Epidermal melanocyte (primary cell): ENCODE data around the gene ATG7.
A peak's percentile ranks its signal among the peaks of the same experiment; 100 is the strongest.

ENCODE experiments used
- DNase-seq: peaks from one replicate; pipeline ENCODE4 v3.0.0; 2011; ENCODE audit warnings: low spot score; ENCODE audit not compliant: insufficient read length

Gene ATG7, protein sequence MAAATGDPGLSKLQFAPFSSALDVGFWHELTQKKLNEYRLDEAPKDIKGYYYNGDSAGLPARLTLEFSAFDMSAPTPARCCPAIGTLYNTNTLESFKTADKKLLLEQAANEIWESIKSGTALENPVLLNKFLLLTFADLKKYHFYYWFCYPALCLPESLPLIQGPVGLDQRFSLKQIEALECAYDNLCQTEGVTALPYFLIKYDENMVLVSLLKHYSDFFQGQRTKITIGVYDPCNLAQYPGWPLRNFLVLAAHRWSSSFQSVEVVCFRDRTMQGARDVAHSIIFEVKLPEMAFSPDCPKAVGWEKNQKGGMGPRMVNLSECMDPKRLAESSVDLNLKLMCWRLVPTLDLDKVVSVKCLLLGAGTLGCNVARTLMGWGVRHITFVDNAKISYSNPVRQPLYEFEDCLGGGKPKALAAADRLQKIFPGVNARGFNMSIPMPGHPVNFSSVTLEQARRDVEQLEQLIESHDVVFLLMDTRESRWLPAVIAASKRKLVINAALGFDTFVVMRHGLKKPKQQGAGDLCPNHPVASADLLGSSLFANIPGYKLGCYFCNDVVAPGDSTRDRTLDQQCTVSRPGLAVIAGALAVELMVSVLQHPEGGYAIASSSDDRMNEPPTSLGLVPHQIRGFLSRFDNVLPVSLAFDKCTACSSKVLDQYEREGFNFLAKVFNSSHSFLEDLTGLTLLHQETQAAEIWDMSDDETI

DNA sequence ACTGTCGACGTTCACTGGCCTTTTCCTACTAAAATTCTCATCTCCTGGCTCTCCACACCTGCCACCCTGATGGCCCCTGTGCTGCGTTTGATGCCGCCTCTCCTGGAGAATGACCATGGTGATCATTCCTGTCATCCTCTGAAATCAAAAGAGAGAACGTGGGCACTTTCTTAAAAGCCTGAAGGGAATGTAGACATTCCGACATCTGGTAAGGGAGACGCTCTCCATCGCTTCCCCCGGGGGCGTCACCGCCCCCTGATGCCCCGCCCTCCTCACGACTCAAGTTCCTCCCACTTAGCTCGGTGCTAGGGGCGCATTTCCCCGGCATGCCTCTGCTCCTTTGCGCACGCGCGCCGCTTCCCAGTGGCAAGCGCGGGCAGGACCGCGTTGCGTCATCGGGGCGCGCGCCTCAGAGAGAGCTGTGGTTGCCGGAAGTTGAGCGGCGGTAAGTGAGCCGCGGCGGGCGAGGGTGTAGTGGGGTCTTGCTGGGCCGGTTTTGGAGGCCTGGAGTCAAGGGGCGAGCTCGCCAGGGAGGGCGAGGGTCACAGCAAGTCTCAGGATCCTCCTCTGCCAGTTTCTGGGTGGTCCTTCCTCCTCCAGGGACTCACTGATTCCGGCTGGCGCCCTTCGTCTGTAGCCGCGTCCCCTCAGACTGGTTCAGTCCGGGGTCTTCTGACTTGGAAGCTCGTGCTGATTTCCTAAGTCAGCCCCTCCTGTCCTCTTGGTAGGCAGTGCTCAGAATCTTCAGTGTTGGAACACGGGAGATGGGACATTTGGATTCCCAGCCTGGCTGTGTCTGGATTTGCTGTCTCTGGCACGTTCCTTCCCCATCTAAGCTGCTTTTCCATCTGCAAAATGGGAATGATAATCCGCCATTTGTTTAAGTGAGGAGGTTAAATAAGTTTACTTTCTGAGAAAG lies at the start of gene ATG7:
Gene ATG7 (plus strand): TSS at position 412 of the 919 bp plus-strand sequence. CDS start 26,299 bp downstream, outside the sequence.
- DNase-seq = peak; percentile 92

DNA sequence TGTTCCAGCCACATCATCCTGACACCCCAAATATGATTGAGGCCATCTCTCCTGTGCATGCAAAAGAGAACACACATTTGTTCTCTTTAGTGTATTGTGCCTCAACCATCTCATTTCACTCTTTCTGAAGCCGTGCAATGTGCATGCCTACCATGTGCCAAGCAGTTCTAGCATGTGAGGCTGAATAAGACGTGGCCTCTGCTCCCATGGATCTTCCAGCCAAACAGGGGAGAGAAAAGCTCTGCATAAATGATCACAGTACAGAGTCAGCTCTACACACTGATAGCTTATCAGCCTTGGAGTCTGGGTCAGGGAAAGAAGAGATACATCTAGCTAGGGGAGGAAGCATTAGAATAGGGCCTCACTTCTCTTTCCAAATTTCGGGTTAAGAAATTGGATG lies 48.2 kb upstream of the ATG7 start:
- DNase-seq = no peak

DNA sequence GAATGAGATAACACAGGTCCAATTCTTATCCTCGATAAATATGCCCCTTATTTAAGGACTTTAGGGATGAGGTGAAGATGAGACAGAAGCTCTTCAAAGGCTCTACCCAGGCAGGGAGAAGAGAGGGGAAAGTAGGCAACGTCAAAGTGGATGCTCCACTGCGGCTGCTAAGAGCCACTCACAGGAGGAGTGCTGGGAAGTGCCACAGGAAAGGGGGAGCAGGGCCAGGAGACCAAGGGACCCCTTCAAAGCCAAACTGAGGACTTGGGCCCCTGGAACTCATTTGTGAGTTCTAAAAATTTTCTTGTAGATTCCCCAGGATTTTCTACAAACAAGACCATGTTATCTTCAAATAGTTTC lies 47.3 kb upstream of the ATG7 start:
- no peak for DNase-seq

DNA sequence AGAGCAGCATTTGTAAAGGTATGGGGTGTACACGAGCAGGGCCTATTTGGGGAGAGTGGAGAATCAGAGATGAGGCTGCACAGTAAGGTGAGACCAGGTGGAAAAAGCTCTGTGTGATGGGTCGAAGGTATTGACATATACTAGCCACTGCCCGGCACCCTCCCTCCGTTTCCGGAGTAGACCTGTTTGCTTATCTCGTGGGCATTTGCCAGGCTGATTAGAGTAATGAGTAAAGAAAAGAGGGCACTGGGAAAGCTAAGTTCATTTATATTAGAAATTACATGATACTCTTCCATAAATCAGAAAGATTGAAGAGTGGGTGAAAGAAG lies 46.2 kb upstream of the ATG7 start:
- DNase-seq = no peak

DNA sequence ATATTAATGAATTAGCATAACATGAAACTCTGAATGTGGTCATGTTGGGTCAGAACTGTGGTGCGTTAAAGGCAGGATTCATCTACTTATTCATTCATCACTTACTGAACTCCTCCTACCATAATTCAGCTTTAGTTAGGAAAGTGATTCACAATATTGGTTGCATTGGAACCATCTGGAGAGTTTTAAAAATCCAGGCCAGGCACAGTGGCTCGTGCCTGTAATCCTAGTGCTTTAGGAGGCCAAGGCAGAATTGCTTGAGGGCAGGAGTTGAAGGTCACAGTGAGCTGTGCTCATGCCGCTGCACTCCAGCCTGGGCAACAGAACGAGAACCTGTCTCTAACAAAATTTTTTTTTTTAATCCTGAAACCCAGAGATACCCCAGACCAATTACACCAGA lies 44.2 kb upstream of the ATG7 start:
- no peak for DNase-seq

DNA sequence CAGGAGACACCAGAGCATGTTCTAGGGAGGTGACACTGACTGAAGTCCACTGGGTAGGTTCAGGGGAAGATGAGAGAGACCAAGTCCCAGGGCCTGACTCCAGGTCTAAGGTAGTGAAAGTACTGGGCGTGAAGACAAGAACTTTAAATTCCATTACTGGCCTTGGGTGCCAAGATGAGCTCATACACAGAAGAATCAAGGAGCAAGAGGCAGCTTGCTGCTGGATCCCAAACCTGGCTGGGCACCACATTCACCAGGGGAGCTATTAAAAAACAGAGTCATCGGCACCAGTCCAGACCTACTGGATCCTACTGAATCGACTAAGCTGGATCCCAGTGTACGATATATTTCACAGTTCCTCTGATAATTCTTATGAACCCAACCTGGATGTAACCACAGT lies 42.1 kb upstream of the ATG7 start:
- DNase-seq = no peak

DNA sequence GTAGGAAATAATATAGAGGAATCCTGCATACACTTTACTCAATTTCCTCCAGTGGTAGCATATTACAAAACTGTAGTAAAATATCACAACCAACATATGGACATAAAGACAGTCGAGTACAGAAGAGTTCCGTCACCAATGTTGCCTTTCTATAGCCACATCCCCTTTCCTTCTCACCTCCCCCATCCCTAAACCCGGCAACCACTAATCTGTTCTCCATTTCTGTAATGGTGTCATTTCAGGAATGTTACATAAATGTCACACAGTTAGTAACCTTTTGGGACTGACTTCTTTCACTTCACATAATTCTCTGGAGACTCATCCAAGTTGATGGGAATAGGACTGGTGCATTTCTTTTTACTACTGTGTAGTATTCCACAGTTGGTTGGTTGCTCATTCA lies 41.4 kb upstream of the ATG7 start:
- no peak for DNase-seq

DNA sequence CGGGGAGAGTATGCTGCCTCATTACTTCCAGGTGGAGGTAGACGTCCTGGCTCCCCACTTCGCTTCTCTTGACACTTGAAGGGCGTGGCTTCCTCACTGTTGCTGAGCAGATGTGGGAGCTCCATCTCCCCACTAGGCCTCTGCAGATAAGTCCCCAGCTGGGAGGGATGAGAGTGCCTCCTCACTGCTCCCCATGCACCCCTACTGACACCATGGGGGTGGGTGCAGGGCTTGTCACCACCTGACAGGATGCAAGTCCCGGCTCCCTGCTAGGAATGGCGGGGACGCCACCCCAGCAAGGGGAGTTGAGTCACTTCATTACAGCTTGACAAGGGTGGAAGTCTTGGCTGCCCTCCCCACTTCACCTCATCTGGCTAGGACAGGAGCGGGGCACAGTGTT lies 36.8 kb upstream of the ATG7 start:
- DNase-seq = no peak

DNA sequence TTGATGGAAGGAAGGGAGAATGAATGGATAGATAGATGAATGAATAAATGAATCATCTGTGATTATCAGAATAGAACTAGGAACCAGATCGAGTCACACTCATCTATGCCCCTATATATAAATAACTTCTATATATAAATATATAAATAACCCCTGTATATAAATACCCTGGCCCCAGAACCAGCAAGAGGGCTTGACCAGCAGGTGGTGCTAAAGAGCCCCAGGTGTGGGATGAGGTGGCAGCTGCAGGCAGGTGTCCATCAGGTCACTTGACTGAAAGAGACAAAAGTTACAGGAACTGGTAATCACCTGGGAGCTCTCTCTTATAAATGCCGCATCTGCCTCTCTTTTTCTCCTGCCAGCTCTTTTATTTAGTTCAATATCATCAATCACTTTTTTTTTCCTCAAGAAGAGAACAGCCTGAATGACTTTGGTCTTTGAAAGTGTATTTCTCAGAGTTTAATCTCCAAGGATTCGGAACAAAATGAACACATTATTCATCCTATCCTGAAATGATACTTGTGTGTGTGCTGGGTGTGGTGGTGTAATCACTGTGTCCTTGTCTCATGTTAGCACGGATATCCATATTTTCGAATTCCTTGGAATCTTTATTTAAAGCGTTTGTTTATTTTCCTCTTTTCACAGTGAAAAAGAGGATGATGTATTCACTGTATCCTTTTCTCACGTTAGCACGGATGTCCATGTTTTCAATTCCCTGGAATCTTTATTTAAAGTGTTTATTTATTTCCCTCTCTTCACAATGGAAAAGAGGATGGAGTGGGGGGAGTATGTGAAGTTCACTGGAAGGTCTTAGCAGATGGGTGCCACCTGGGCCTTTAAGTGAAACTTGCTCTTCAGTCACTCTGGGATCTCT lies 35.4 kb upstream of the ATG7 start:
- DNase-seq = no peak

DNA sequence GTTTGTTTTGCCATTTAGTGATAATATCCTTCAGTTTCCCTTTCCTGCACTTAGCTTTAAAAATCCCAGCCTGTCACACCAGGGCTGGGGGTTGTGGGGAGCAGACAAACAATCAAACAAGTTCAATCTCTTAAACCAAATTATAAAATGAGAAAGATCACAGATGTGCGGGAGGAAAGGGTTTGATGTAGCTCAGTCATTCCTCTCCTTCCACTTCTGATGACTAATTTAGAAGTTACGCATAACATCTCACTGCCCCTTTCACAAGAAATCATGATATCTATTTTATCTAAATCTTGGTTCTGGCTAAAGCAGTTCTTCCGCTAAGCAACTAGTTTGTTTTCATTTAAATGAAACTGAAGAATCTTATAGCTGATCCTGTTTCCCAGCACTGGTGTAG lies 34.1 kb upstream of the ATG7 start:
- no peak for DNase-seq

DNA sequence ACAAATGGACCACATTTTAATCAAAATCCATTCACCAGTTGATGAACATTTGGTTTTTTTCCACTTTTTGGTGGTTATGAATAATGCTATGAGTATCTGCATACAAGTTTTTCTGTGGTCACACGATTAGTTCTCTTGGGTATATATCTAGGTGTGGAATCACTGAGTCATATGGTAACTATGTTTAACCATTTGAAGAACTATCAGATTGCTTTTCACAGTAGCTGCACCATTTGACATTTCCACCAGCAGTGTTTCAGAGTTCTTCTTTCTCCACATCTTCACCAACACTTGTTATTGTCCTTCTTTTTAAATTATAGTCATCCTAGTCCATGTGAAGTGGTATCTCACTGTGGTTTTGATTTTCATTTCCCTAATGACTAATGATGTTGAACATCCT lies 33.3 kb upstream of the ATG7 start:
- DNase-seq = no peak

DNA sequence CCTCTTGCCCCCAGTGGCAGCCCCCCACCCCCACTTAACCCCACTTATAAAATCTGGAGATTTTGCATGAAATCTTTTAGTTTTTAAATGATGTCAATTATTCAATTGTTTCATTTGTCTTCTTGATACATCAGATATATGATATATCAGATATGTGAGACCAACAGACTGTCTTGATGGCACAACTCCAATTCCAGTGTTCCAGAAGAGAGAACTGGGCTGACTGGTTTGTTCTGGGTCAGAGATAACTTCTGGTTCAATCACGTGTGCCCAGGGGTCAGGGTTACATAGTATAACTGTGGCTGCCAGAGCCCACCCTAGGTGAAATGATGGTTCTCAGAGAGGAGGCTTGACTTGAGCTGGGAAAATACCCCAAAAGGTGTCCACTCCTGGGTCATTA lies 32.4 kb upstream of the ATG7 start:
- no peak for DNase-seq

DNA sequence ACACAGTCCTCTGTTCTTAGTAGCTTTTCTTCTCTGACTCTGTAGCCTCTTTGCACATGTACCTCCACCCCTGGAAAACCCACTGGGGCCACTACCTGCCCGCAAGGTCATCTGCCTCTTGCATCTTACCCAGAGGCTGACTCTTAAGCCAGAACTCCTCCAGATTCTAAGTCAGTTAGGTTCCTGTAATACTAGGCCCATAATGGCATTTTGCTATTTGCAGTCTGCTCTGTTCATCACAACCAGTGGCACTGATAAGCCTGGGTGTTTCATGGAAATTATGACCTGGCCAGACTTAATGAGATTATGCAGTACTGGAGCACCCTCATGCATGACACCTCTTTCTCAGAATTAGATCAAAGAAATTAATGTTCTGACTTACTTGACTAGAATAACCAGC lies 31.7 kb upstream of the ATG7 start:
- DNase-seq = no peak

DNA sequence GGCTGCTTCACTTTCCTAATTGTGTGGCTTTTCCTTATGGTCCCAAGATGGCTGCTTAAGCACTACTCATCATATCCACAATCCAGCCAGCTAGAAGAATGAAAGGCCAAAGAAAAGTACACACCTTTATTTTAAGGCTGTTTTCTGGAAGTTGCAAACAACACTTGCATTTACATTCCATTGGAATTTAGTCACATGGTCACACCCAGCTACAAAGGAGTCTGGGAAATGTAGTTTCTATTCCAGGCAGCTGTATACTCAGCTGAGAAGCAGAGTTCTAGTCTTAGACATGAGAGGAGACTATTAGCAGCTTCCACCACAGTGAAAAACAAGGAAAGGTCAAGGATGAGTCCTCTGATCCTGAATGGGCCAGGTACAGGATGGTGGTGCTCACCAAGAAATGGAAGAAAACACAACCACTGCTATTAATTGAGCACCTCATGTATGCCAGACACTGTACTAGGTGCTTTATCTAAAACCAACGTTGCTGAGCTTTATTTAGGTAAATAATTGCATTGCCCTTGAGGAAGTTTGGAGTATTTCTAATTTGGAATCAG lies 28.0 kb upstream of the ATG7 start:
- DNase-seq = no peak

DNA sequence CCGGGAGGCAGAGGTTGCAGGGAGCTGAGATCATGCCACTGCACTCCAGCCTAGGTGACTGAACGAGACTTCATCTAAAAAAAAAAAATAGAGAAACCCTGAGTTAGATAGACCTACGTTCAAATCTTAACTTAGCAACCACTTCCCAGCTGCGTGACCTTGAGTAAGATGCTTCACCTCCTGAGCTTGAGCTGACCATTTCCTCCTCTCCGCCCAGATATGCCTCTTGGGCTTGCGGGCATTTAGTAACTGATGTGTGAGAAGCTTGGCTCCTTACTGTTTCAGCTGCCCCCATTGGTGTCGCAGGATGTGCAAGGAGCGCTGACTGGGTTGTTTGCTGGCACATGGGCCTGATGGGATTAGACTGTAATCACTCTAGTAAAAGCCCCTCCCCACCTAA lies 26.9 kb upstream of the ATG7 start:
- DNase-seq = no peak

DNA sequence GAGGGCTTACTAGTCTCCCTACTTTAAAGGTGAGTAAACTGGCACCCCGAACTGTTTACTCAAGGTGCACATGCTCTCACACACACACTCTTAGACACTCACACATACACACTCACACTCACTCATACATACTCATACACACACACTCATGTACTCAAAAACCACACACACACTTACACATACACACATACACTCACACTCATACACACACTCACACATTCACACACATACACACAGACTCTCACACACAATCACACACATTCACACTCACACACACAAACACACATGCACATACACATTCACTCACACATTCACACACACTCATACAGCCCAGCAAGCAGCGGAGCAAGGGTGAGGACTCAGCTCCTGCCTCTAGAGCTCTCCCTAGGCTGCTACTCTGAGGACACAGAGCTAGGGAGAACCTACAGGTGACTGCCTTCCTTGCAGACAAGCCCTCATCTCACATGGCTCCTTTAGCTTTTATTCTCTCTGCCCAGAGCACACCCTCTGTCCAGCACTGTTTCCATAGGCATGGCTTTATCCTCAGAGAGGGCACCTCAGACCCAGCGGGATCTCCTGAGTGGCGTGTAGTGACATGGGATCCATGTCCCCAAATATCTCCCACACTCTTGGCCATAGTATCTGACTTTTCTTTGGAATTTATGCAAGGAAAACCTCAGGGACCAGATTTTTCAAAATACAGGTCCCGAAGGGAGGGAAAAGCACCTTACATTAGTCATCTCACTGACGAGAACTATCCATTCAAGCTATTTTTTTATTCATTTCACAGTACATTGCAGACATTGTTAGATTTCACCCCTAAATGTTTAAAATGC lies 26.2 kb upstream of the ATG7 start:
- DNase-seq = no peak

DNA sequence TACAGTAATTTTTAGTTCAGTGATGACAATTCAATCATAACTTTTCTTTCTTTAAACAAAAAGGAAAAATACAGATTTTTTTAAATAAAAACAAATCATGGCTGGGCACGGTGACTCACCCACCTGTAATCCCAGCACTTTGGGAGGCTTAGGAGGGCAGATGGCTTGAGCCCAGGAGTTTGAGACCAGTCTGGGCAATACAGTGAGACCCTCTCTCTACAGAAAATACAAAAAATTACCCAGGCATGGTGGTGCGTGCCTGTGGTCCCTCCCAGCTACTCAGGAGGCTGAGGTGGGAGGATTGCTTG lies 25.6 kb upstream of the ATG7 start:
- no peak for DNase-seq

DNA sequence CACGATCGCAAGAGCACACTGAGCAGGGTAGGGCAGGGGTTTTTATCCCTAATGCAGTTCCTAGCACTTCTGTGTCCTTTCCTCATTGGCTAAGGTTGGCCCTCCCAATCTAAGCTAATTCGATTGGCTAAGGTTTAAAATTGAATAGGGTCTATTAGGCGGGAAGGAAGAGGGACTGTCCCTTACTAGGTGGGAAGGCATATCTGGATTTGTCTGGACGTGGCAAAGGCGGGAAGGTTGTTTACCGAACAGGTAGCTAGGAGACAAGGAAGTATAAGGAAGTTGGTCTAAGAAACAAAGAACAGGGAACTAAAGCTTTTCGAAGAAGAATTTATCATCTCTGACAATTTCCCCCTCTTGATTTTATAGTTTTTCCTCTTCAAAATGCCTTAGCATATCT lies 24.8 kb upstream of the ATG7 start:
- no peak for DNase-seq

DNA sequence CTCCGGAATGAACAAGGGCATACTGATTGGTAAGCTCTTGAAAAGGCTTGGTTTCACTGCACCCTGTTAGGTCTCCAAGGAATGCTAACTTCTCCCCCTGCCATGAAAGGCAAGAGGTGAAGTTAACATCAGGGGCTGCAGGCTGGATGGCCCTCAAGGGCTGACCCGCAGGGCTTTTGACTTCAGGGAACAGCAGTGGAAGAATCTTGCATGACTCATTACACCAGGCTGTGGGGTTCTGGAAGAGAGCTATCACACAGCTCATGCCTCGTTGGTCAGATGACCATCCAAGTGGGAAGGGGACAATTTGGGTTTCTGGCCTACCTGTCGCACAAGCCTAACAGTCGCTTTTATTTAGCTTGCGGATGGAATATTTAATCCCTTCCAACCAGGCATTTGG lies 23.6 kb upstream of the ATG7 start:
- DNase-seq = no peak
